T-helper 9 cell (primary cell): ENCODE results near the gene SPG11.

Source experiments
- DNase-seq: peaks from one replicate; pipeline ENCODE4 v3.0.0-alpha.2; 2020

SPG11 gene

DNA sequence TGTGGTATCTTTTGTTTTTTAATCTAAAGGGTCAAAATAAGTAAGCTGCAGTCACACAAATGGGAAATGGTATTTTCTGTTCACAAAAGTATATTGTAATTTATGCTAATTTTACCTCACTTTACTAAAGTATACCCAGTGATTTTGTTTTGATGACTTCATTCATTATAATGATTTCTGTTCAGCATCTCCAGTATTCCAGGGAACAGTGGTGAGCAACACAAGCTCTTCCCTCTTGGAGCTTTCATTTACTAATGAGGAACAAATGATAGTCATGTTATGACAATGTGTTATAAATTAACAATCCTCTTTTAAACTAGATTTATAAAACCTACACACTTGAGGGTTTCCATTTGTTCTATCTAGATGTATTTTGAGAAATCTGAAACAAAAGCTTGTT lies 147.0 kb downstream of the SPG11 start:
- DNase-seq, result no peak
